PFSK-1 (cell line): ENCODE data around the gene FADS3.

Experiments
- FOXP2 ChIP-seq: optimal IDR thresholded peaks from 2 replicates; pipeline ENCODE3; 2011; ENCODE audit warnings: borderline replicate concordance, control low read depth, inconsistent platforms; ENCODE audit not compliant: insufficient read depth; ENCODE audit errors: extremely low read length, extremely low read depth
- POLR2AphosphoS5 ChIP-seq: IDR thresholded peaks from 2 replicates; pipeline ENCODE4 v1.6.1; 2012; ENCODE audit warnings: low read depth, mild to moderate bottlenecking, control low read depth, low read length, moderate library complexity
- SIN3A ChIP-seq: IDR thresholded peaks from 2 replicates; pipeline ENCODE4 v1.6.1; 2012; ENCODE audit warnings: mild to moderate bottlenecking, low read length, moderate library complexity, borderline replicate concordance; ENCODE audit not compliant: insufficient read depth
- TAF1 ChIP-seq: IDR thresholded peaks from 2 replicates; pipeline ENCODE4 v1.6.1; 2012; ENCODE audit warnings: low read length, control low read depth, borderline replicate concordance; ENCODE audit not compliant: insufficient read depth
- TF ChIP-seq, protein P1 (sequence below), 2 experiments: IDR thresholded peaks; 2 replicates each; pipeline versions ENCODE4 v1.6.1 to v1.8.0; 2011 to 2012; ENCODE audit warnings: low read depth in 2 of 2, low read length in 2 of 2, control low read depth in 1 of 2, inconsistent platforms in 1 of 2, mild to moderate bottlenecking in 1 of 2, moderate library complexity in 1 of 2; ENCODE audit not compliant: insufficient read depth in 1 of 2

Gene FADS3

DNA sequence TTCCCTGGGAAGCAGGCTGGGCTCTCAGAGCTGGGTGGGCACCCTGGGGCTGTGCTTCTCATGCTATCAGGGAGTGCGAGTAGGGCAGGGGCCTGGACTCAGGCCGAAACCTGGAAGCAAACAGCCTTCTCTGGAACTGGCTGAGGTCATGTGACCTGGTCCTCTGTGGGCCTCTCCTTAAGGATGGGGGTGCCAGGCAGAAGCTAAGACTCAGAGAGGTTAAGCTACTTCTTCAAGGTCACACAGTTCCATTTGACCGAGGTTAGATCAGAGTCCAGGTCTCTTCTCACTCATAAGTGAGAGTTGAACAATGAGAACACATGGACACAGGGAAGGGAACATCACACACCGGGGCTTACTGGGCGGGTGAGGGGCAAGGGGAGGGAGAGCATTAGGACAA, 7.4 kb downstream of the FADS3 start:
- TF ChIP-seq FOXP2 (no peak), SIN3A (no peak), POLR2AphosphoS5 (no peak), TAF1 (no peak)
- TF ChIP-seq, protein P1, sequence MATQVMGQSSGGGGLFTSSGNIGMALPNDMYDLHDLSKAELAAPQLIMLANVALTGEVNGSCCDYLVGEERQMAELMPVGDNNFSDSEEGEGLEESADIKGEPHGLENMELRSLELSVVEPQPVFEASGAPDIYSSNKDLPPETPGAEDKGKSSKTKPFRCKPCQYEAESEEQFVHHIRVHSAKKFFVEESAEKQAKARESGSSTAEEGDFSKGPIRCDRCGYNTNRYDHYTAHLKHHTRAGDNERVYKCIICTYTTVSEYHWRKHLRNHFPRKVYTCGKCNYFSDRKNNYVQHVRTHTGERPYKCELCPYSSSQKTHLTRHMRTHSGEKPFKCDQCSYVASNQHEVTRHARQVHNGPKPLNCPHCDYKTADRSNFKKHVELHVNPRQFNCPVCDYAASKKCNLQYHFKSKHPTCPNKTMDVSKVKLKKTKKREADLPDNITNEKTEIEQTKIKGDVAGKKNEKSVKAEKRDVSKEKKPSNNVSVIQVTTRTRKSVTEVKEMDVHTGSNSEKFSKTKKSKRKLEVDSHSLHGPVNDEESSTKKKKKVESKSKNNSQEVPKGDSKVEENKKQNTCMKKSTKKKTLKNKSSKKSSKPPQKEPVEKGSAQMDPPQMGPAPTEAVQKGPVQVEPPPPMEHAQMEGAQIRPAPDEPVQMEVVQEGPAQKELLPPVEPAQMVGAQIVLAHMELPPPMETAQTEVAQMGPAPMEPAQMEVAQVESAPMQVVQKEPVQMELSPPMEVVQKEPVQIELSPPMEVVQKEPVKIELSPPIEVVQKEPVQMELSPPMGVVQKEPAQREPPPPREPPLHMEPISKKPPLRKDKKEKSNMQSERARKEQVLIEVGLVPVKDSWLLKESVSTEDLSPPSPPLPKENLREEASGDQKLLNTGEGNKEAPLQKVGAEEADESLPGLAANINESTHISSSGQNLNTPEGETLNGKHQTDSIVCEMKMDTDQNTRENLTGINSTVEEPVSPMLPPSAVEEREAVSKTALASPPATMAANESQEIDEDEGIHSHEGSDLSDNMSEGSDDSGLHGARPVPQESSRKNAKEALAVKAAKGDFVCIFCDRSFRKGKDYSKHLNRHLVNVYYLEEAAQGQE (IDR thresholded peaks at IDR 0.05; ENCODE audit: insufficient read depth in 1 of 2, low read depth in 2 of 2, low read length in 2 of 2), result no peak

DNA sequence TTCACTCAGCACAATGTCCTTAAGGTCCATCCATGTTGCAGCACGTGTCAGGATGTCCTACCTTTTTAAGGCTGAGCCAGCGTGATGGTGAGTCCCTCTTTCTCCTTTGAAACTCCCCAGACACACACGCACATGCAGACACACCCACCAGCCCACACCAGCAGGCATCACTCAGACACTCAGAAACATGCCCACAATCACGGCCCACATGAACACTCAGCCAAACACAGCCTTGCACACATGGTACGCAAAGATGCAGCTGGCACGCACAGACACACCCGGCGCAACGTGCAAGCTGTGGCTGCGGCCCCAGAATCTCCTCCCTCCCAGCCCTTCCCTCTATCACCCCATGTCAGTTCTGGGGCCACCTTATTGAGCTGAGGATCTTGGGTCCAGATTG, 8.0 kb downstream of the FADS3 start:
- no peak for TF ChIP-seq TAF1
- TF ChIP-seq FOXP2, result no peak
- no peak for TF ChIP-seq POLR2AphosphoS5
- TF ChIP-seq SIN3A, result no peak
- TF ChIP-seq, protein P1 (IDR thresholded peaks at IDR 0.05; ENCODE audit: insufficient read depth in 1 of 2, low read depth in 2 of 2, low read length in 2 of 2), result no peak

DNA sequence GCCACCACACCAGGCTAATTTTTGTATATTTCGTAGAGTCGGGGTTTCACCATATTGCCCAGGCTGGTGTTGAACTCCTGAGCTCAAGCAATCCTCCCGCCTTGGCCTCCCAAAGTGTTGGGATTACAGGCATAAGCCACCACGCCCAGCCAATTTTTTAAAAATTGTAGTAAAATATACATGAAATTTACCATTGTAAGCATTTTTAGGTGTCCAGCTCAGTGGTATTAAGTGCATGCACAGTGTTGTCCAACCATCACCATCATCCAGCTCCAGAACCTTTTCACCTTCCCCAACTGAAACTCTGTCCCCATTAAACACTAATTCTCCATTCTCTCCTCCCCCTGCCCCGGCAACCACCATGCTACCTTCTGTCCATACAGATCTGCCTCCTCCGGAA, 8.5 kb downstream of the FADS3 start:
- TF ChIP-seq POLR2AphosphoS5 (no peak), TAF1 (no peak), SIN3A (no peak), FOXP2 (no peak)
- TF ChIP-seq, protein P1 (IDR thresholded peaks at IDR 0.05; ENCODE audit: insufficient read depth in 1 of 2, low read depth in 2 of 2, low read length in 2 of 2), result no peak

GRCh38 chr11:61881397-61881796, 9.9 kb downstream of the FADS3 start:
- no peak for TF ChIP-seq SIN3A
- TF ChIP-seq, protein P1 (IDR thresholded peaks at IDR 0.05; ENCODE audit: insufficient read depth in 1 of 2, low read depth in 2 of 2, low read length in 2 of 2), result no peak
- no peak for TF ChIP-seq FOXP2
- no peak for TF ChIP-seq POLR2AphosphoS5
- TF ChIP-seq TAF1, result no peak

DNA sequence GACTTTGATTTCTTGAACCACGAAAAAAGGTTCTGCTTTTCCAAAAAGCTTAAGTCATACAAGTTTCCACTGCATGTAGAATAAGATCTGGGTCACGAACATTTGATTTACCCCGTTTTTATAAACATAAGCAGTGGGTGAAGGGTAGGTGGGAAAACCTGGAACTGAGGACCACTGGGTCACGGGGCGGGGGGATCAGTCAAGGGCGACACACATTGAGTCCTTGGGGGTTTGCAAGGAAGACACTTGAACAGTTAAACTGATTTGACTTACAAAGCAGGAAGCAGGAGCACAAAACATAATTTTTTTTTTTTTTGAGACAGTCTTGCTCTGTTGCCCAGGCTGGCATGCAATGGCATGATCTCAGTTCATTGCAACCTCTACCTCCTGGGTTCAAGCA, 10.9 kb downstream of the FADS3 start:
- TF ChIP-seq SIN3A (no peak), TAF1 (no peak), FOXP2 (no peak), POLR2AphosphoS5 (no peak)
- TF ChIP-seq, protein P1 (IDR thresholded peaks at IDR 0.05; ENCODE audit: insufficient read depth in 1 of 2, low read depth in 2 of 2, low read length in 2 of 2), result no peak
